ENCODE results near the gene CYB561A3.

CYB561A3 gene

DNA sequence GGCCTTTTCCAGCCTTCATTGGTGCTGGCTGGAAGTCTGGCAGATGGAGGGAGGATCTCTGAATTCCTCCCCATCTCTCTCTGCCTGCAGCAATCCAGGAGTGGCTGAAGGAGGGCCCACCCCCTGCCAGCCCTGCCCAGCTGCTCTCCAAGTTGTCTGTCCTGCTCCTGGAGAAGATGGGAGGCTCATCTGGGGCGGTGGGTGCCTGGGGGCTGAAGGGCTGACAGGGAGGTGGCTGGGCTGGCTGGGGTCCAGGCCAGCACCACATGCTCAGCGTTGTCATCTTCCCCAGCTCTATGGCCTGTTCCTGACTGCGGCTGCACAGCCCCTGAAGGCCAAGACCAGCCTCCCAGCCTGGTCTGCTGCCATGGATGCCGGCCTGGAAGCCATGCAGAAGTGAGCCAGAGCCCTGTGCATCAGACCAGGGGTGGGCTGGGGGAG is 16.5 kb downstream of the CYB561A3 start:
- DNase-seq (ENCODE audit: low read depth in 2 of 2) = no peak

DNA sequence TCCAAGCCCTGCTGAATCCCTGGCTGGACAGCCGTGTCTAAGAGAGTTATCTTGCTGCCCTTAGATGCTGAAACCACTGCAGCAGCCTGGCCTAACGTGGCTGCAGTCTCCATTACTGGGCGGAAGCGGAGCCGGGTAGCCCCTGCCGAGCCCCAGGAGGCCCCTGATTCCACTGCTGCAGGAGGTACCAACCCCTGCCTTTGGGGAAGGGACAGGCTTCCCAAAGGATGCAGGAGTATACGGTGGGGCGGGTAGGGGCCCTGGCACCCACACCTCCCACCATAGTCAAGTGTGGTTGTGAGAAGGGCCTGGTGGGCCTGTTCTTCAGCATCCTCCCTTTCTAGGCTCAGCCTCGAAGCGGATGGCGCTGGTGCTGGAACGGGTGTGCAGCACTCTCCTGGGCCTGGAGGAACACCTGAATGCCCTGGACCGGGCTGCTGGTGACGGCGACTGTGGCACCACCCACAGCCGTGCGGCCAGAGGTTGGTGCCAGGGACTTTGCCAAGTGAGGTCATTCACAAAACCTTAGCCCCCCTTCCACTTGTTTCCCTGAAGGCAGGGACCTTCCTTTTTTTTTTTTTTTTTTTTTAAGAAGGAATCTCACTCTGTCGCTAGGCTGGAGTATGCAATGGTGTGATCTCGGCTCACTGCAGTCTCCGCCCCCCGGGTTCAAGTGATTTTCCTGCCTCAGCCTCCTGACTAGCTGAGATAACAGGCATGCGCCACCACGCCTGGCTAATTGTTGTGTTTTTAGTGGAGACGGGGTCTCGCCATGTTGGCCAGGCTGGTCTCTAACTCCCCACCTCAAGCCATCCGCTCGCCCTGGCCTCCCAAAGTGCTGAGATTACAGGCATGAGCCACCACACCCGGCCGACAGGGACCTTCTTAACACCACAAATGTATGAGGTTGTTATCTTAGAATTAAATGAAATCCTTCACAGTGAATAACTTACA is 17.6 kb downstream of the CYB561A3 start:
- DNase-seq (ENCODE audit: low read depth in 2 of 2) = no peak

DNA sequence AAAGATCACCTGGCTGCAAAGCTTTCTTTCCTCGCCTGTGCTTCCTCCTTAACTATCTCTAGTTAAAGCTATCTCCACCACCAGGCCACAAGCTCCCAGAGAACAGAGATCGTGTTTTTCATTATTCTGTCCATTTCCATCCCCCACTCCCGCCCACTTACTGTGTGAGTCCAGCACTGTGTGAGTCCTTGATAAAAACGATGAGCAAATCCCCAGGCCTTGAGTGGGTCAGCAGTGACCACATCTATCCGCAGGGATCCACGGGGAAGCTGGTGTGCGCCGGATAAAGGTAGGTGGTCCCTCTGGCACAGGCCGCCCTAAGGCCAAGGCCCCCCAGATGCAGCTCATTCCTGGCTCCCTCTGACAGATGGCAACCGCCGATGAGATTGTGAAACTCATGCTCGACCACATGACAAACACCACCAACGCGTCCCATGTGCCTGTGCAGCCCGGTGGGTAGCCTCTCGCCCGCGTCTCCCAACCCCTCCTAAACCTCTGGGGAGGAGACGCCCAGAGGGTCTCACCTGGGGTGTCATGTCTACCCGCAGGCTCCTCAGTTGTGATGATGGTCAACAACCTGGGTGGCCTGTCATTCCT is 19.4 kb downstream of the CYB561A3 start:
- no peak for DNase-seq (ENCODE audit: low read depth in 2 of 2)

DNA sequence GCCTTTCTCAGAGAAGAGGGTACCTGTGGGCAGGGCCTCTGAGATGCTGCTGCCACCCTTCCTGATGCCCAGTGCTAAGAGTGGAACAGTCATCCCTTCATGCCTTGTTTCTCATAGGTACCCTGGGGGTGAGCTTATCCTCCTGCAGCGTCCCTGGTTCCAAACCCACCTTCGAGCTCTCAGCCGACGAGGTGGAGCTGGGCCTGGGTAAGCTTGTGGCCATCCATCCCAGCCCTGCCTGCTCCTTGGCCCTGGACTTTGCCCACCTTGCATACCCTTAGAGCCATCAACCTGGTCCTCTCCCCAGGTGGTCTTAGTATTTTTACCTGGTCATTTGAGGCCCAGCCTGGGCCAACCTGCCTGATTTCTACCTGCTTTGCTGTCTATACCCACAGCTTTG is 20.0 kb downstream of the CYB561A3 start:
- no peak for DNase-seq (ENCODE audit: low read depth in 2 of 2)

DNA sequence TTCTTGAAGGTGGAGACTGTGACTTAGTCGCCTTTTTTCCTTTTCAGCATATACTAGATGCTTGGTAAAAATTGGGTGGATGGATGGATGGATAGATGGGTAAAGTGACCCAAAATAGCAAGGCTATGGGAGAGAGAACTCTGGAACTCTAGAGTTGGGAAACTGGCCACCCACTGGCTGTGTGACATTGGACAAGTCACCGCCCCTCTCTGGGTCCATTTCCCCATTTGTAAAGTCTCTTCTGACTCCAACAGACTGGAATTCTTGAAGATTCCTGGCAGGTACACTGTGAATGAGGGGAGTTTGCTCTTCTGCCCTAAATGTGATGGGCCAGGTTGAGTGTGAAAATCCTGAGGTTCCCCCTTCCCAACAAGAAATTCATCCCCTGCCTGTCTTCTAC is 20.7 kb downstream of the CYB561A3 start:
- DNase-seq (ENCODE audit: low read depth in 2 of 2) = no peak

DNA sequence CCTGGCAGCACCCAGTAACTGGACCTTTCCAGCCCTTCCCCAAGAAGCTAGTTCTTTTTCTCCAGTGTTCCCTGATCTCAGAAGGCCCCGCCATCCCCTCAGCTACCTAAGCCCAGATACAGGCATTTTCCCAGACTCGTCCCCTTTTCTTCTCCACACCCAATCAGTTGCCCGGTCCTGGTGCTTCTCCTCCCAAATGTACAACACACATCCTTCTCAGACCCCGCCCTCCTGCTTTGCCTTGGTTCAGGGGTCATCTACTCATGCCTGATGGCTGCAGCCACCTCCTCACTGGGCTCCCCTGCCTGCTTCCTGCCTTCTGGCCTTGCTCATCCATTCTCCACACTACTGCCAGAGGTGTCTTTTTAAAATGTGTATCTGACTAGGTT is 22.2 kb downstream of the CYB561A3 start:
- DNase-seq (ENCODE audit: low read depth in 2 of 2) = no peak

DNA sequence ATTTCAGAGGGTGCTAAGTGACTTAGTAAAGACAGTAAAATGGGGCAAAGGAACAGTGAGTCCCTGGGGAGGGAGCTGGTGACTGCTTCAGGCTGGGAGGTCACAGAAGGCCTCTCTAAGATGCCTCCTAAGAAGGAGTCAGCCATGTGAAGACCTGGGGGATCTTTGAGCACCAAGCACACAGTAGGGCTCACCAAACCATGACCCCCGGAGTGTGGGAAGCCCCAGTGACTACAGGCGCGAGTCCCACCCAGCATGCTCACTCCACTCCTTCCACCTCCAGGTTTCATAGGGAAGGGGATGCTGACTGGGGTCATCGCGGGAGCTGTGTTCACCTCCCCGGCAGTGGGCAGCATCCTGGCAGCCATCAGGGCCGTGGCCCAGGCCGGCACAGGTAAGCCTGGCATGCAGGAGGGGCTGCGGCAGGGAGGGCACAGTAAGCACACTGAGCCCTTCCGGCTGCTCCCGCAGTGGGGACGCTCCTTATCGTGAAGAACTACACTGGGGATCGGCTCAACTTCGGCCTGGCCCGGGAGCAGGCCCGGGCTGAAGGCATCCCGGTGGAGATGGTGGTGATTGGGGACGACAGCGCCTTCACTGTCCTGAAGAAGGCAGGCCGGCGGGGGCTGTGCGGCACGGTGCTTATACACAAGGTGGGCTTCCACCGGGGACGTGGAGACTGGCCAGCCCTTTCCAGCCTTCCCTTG is 22.7 kb downstream of the CYB561A3 start:
- DNase-seq (ENCODE audit: low read depth in 2 of 2) = no peak

DNA sequence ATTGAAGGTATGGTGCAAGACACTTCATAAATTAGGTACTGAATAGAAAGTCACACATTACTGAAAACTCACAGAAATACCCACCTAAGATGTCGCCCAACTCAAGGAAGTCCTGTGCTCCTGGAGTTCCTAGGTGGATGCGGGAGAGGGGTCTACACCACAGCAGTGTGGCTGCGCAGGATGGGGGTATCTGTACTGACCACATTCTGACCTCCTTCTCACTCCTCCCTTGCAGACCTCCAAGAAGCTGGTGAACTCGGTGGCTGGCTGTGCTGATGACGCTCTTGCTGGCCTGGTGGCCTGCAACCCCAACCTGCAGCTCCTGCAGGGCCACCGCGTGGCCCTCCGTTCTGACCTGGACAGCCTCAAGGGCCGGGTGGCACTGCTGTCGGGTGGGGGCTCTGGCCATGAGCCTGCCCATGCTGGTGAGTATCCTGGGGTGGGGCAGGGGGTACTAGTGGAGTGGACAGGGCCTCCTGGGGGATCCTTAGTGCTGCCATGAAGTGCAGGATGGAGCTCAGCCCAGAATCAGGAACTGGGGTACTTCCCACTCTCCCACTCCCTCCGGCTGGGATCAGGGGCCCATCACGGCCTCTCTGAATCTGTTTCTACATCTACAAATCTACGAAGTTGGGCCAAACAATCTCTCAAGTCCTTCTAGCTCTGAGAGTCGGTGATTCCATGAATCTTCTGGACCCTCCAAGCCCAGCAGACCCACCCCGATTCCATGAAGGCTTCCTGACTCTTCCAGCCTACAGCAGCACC is 23.8 kb downstream of the CYB561A3 start:
- DNase-seq (ENCODE audit: low read depth in 2 of 2) = no peak

DNA sequence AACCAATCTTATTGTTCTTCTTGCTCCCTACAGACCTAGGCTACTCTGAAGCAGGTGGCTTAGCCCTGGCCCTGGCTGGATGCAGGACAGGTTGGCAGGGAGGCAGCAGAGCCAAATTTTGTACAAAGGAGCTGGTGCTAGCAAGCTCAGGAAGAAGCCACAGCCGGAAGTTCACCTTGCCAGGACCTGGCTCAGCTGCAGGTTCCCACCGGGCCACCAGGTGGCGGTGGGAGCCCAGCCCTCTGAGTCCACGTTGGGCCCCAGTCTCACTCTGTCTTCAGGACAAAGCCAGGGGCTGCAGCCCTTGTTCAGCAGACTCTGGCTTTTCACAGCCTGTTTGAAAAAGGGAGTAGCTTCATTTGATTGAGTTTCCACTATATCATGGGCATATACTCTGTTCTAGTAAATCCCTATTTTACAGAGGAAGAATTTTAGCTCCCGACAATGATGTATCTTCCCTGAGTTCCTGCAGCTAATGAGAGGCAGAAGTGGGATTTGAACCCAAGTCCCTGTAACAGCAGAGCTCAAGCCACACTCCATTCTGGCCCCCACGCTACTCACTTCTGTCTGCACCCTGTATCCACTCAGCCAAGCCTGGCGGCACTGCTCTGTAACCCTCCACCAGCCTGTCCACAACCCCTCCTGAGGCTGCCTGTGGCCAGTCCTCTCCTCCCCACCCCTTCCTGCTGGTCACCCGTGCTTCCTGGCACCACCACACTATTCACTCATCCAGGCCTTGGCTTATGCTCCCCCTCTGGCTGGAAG is 25.3 kb downstream of the CYB561A3 start:
- DNase-seq (ENCODE audit: low read depth in 2 of 2) = peak; percentile 62 to 81

DNA sequence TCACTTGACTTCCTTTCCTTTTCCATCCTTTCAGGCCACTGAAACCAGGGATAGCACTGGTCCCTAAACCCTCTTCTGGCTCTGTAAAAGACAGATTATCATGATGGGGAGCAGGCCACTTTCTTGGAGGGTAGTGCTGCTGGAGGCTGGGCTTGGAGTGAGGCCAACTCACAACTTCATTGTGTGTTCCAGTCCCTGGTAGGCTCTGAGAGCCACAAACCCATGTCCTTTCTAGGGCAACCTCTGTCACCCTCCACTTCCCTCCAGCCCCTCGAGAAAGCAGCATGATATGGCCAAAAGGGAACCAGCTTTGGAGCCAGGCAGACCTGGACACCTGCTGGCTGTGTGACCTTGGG is 26.3 kb downstream of the CYB561A3 start:
- no peak for DNase-seq (ENCODE audit: low read depth in 2 of 2)

DNA sequence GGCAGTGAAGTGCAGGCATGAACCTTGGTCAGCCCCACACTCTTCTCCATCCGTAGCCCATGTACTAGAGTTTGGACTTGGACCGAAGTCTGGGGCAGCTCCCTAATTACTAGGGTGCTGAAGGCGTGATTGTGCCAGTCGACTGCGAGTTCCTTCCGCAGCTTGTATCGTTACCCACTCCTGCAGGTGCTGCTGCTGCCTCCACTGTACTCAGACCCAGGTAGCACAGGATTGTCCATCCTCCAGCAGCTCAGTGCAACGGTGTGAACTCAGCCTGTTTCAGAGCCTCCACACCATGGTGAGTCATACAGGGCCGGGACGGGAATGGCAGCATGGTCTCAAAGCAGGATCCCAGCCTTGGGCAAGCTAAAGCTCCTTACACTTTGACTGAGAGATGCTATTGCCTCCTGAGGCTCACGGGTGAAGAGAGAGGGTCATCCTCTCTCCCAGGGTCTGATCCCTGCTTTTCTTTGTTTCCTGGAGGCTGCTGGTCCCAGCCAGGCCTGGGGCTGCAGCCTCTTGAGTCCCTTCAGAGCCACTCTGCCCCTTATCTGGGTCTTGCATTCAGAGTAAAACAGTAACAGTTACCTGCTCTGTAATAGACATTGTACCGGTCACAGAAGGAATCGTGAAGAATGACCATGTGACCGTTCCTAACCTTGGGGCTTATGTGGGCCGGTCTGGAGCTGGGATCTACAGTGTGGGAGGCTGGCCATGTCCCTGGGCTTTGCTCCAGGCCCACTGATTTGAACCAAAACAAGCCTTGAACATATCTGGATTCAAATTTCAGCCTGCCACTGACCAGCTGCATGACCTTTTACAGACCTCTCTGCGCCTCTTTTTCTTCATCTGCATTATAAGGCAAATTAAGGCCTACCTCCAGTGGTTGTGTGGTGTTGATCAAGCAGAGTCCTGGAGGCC is 27.0 kb downstream of the CYB561A3 start:
- no peak for DNase-seq (ENCODE audit: low read depth in 2 of 2)

DNA sequence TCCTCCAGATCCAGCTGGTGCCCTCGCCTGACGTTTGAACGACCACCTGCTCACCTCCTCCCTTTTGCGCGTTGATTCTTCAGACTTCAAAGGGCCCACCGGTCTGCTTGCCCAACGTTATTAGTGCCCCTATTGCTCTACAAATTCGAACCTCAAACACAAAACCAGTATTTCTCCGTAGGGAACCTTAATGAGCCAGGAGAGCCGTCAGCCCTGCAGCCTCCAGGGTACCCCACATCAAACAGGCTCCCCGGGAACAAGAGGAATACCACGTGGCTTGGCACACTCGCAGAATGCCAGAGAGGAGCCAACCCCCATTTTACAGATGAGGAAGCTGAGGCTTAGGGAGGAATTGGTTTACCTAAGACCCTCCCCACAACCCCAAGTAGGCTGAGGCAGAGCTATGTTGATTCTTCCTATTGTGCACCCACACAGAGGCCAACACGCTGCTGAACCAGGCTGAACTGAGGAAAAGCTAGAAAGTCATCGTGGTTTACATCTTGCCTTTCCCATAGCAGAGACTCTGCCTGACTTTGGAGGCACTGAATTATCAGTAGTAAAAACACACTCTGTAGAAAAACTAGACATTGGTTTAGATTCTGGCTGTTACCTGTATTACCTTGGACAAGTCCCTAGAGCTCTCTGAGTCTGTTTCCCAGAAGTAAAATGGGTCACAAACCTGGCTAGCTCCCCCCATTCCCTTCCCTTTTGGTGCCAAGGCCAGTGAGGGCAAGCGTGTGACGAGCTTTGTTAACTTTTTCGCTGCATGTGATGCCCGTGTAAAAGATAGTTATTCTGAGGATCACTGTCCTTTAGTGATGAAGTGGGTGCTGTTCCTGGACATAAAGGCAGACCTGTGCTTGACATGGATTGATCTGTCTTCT is 27.9 kb downstream of the CYB561A3 start:
- peak in 1 of 2 donors; percentile 7 for DNase-seq (ENCODE audit: low read depth in 2 of 2)

DNA sequence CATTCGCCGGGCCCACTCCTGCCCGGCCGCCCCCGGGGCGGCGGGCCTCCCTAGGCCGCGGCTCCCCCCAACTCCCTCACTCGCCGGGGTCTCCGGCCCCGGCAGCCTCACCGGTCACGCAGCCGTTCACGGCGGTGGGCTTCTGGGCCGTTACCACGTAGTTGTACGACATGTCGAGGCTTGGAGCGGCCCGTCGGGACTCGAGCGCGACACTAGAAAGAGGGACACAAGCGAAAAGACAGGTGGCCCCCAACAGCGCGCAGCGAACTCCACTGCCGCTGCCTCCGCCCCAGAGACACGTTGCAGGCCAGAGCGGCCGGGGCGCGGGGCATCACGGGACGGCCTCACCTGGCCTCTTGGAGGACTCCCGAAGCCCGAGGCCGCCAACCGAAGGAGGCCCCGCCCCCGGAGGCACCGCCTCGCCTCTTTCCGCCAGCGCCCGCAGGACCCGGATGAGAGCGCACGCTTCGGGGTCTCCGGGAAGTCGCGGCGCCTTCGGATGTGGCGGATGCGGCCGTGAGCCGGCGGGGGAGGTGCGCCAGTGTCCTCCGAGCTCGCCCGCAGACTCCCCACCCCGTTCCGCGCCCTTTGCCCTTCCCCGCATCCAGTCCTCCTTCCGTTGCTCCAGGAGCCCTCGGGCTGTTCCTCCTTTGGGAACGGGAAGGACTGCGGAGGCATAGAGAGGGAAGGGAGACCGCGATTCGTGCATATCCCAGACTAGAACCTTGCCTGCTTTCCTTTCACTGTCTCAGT is 28.7 kb downstream of the CYB561A3 start, which contains the start of the genes DDB1 and TKFC:
DDB1 (minus strand) TSS at position 309 of the 753 bp plus-strand sequence; CDS start at position 172, 137 bp downstream.
TKFC (plus strand) TSS at position 432 of the 753 bp plus-strand sequence. CDS start 1,501 bp downstream, outside the sequence.
- peak; percentile 94 to 98 for DNase-seq (ENCODE audit: low read depth in 2 of 2)

DNA sequence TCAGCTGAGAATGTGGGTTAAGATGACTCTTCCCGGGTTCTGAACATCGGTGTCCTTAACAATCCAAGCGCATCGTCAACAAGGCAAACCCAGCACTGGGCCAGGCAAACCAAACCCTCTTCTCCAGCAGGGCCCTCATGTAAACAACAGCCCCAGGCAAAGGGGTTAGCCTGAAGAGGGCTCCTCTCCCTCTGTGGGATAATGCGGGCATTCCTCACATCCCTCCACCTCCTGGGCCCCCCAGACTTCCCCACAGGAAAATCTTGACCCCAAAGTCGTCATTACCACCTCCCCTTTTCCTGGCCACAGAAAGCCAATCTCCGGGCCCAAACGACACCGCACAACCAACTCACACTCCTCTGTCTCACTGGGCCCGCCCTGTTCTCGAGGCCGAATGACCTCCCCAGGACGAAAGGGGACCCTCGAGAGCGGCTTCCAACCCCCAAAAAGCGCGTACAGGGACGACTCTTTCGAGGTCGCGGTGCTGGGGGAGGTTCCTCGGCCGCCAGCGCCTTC is 29.3 kb downstream of the CYB561A3 start:
- no peak for DNase-seq (ENCODE audit: low read depth in 2 of 2)

DNA sequence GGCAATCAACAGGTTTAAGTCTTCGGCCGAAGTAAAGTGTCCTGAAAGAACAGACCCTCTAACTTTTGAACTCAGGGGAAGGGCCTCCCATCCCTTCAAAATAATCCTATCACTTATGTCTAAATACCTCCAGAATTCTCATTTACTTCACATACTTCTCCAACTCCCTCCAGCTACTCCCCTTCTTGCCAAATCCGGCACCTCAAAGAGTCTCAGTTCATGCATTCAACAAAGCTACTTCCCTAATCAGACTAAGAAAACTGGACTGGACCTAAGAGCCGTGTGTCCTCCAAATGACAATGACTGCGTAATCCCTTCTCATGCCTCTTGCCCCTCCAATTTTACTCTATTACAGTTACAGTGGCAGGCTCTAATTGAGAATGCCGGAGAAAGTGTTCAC is 30.0 kb downstream of the CYB561A3 start:
- DNase-seq (ENCODE audit: low read depth in 2 of 2) = no peak

DNA sequence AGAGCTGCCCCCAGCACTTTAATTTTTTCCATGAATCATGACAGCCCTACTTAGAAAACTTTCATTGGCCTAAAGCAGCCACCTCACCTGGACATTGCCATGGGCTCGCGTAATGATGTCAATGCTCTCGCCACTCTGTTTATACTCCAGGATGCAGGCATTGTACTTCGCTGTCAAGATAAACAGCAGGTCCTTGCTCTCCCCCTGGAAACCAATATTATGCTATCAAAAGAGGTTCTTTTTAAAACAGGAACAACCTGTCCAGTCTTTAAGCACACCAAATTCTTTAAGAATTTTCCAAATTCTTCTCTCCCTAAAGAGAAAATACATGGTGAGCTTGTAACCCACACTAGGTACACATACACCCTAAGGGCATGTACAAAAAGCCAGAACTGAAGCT is 31.8 kb downstream of the CYB561A3 start:
- no peak for DNase-seq (ENCODE audit: low read depth in 2 of 2)

DNA sequence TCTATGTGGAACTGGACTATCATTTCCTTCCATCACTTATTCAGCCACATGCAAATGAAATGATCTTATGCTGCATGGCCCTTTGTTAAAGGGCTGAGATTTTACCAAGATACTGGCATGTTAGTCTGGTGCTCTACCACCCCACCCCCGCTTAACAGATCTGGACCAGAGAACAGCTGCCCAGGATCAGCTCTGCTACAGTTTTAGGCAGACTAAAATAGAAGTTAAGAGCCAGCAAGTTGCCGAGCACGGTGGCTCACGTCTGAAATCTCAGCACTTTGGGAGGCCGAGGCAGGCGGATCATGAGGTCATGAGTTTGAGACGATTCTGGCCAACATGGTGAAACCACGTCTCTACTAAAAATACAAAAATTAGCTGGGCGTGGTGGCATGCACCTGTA is 33.3 kb downstream of the CYB561A3 start:
- no peak for DNase-seq (ENCODE audit: low read depth in 2 of 2)

DNA sequence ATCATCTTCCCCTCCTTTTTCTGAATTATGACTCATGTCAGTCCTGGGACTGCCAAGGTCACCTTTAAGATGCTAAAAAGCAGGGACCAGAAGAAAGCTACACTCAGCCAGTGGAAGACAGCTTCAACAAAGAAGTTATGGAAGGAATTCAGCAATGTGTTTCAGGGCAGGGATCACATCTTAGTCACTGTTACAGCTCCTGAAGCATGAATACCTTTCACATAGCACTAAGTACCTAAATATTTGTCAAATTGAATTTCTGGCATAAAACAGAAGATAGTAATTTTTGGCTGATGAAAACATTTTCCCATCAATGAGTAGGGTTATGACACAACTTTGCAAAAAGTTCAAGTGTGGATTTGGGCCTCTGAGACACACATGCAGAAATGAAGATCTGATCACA is 34.0 kb downstream of the CYB561A3 start:
- no peak for DNase-seq (ENCODE audit: low read depth in 2 of 2)
